Activated naive CD4-positive, alpha-beta T cell treated with anti-CD3 and anti-CD28 coated beads, Interleukin-2, amount 10 ng/mL, durations not matched to agents 7 days and 5 days (primary cell): ENCODE data around the gene PRSS56.

ENCODE experiments used
- CTCF ChIA-PET: fragments of 350-600 bp; sonication (Branson Sonifier 250); formaldehyde crosslinking; loops from one replicate; lab custom pipeline; 2021; ENCODE audit warnings: antibody characterized with exemption; lab: Charles Lee
- DNase-seq: peaks from one replicate; pipeline ENCODE4 v3.0.0-alpha.2; 2020
- H3K27ac Mint-ChIP-seq: one replicate; pipeline ENCODE4 v1.8.0; 2021; ENCODE audit warnings: mild to moderate bottlenecking, moderate library complexity, mixed read lengths
- H3K27me3 Mint-ChIP-seq: one replicate; pipeline ENCODE4 v1.8.0; 2021; ENCODE audit warnings: mild to moderate bottlenecking, mixed read lengths
- H3K36me3 Mint-ChIP-seq: one replicate; pipeline ENCODE4 v1.8.0; 2021; ENCODE audit warnings: mixed read lengths
- H3K4me1 Mint-ChIP-seq: one replicate; pipeline ENCODE4 v1.8.0; 2021; ENCODE audit warnings: mixed read lengths
- H3K4me3 Mint-ChIP-seq: one replicate; pipeline ENCODE4 v1.8.0; 2021; ENCODE audit warnings: mild to moderate bottlenecking, moderate library complexity, mixed read lengths
- H3K9me3 Mint-ChIP-seq: one replicate; pipeline ENCODE4 v1.8.0; 2021; ENCODE audit warnings: mixed read lengths

PRSS56 gene

DNA sequence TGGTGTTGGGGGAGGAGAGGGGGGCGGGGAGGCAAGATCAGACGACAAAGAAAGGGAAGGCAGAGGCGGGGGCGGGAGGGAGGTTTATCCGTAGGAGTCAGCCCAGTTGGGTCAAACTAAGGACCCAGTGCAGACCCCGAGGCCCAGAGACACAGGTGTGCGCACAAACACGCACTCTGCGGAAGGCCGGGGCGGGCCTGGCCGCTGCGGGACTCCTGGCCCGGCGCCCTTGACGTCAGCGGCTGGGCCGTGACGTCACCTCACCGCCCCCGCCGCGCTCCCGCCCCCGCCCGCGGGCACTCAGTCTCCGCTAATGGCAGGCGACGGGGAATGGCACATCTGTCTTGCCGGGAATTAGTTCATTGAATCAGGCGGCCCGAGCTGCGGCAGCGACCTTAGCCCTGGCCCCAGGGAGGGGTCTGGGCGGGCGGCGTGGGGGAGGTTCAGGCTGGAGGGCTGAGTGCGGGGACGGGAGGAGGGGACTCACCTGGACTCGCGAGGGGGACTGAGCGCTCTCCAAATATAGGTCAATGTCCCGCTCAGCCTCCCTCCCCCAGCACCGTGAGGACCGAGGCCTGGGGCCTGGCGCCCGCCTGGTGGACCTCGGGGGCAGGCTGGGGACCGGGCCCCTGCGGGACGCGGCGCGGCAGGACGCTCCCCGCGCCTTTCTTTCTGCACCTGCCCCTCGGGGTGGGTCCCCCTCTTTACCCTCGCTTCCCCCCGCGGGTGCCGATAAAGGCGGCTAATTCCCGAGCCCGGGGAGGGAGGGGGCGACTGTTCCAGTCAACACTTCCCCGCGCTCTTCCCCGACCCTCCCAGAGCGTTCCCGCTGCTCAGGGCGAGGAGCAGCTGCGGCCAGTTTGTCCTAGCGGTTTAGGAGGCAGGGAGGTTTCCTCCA lies 17.0 kb upstream of the PRSS56 start:
- no peak for DNase-seq
- H3K9me3 Mint-ChIP-seq: no peaks in the 10 kb centered on the region
- no peaks in the 10 kb centered on the region for H3K36me3 Mint-ChIP-seq
- H3K27me3 Mint-ChIP-seq: peaks cover 92% of the 10 kb centered on the region
- no peak overlapping the region for H3K27ac Mint-ChIP-seq
- H3K4me3 Mint-ChIP-seq: no peak overlapping the region
- CTCF ChIA-PET: no interaction called here
- H3K4me1 Mint-ChIP-seq: peaks cover 6% of the 10 kb centered on the region

DNA sequence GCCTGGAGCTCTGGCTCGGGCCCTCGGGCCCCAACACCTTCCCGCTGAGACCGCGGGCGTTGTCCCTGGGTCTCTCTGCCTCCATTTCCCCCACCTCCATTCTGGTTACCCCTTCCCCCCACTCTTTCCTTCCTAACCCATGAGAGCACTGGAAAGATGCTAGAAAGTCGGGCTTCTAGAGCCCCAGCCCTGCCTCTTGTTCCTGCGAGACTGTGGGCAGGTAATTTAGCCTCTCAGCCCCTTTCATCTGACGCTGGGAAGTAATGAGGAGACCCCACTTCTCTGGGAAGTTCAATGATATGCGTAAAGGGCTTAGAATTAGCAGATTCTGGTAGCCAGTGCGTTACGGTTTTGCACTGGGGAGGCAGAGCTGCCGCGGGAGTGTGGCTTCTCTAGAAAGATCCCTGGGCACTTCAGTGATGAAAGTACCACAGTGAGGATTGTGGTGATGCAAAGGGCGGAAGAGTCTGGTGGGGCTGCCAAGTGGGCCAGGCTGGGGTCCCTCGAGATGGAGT lies 16.3 kb upstream of the PRSS56 start:
- Mint-ChIP-seq H3K9me3 (no peaks in the 10 kb centered on the region), H3K4me1 (peaks cover 6% of the 10 kb centered on the region), H3K36me3 (no peaks in the 10 kb centered on the region), H3K27ac (no peak overlapping the region), H3K27me3 (peaks cover 99% of the 10 kb centered on the region), H3K4me3 (no peak overlapping the region)
- no peak for DNase-seq
- CTCF ChIA-PET: no interaction called here

DNA sequence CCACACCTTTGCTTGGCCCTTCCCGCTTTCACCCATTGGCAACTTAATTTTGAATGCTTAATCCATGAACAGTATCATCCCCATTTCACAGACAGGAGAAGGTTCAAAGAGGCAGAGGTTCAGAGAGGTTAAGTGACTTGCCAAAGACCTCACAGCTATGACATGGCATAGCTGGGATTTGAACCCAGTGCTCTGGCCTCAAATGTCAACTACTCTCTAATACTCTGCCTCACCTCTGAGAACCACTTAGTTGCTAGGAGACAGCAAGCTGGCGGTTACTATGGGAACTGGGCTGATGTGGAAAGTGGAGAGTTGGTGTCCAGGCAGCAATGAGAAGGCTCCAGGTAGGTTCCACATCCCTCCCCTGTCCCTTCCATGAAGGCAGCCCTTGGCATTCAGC lies 15.8 kb upstream of the PRSS56 start:
- Mint-ChIP-seq H3K9me3 (no peaks in the 10 kb centered on the region), H3K36me3 (no peaks in the 10 kb centered on the region), H3K27ac (no peak overlapping the region), H3K27me3 (peaks cover 94% of the 10 kb centered on the region), H3K4me3 (no peak overlapping the region), H3K4me1 (peaks cover 6% of the 10 kb centered on the region)
- CTCF ChIA-PET: no interaction called here
- DNase-seq: no peak

DNA sequence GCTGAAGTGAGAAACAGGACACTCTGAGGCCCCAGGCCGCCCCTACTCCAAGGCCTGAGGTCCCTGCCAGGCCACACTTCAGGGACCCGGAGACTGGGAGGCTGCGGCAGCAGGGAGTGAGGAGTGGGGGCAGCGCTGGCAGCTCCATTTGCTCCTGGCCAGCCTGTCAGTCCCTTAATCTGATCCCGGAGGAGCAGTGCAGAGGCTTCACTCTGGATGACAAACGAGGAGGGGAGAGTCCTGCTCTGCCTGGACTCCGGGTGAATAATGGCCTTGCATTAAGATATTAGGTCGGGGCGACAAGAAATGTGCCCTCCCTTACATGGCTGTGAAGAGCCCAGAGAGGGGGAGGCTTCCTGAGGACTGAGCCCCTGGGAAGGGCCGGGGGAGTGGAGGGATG lies 14.3 kb upstream of the PRSS56 start:
- H3K36me3 Mint-ChIP-seq: no peaks in the 10 kb centered on the region
- no peak overlapping the region for H3K4me3 Mint-ChIP-seq
- peaks cover 81% of the 10 kb centered on the region for H3K27me3 Mint-ChIP-seq
- peaks cover 6% of the 10 kb centered on the region for H3K4me1 Mint-ChIP-seq
- CTCF ChIA-PET: no interaction called here
- no peaks in the 10 kb centered on the region for H3K9me3 Mint-ChIP-seq
- DNase-seq: no peak
- no peak overlapping the region for H3K27ac Mint-ChIP-seq

DNA sequence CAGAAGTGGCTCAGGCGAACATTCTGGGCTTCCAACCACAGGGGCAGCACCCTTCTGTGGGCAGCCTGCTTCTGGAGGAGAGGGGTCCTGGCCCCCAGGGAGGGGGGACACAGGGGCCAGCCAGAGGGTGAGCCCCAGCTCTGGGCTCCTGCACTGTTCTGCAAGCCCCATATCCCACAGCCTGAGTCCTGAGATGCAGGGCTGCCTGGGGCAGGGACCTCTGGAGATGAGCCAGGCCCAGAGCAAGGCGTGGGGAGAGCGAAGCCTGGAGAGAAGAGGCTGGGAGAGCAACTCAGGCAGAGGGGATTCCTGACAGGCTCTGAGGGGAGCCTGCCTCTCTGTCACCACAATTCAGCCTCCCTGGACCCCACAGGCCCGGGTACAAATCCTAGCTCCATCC lies 13.5 kb upstream of the PRSS56 start:
- H3K9me3 Mint-ChIP-seq: no peaks in the 10 kb centered on the region
- peaks cover 6% of the 10 kb centered on the region for H3K4me1 Mint-ChIP-seq
- no peak overlapping the region for H3K4me3 Mint-ChIP-seq
- no peak overlapping the region for H3K27ac Mint-ChIP-seq
- DNase-seq: no peak
- H3K27me3 Mint-ChIP-seq: peaks cover 79% of the 10 kb centered on the region
- no peaks in the 10 kb centered on the region for H3K36me3 Mint-ChIP-seq
- CTCF ChIA-PET: no interaction called here

DNA sequence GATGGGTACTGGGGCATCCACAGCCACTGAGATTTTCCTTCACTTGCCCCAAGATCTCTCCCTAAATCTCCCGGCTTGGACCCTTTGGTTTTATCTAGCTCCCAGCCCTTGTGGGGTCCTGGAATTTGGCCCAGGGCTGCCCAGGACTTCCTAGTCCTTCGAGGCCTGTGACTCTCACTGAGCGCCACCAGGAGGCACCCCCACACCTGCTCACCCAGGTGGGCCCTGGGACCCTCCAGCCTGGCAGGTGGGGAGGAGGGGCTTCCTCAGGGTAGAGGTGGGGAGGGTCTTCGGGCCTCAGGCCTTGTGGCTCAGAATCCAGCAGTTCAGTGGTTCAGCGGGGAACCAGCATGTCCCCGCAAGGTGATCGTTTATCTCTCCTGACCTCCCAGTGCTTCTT lies 11.9 kb upstream of the PRSS56 start:
- Mint-ChIP-seq H3K27me3 (peaks cover 74% of the 10 kb centered on the region), H3K36me3 (no peaks in the 10 kb centered on the region), H3K9me3 (no peaks in the 10 kb centered on the region), H3K4me3 (no peak overlapping the region), H3K4me1 (peaks cover 4% of the 10 kb centered on the region), H3K27ac (no peak overlapping the region)
- no peak for DNase-seq
- CTCF ChIA-PET: no interaction called here

DNA sequence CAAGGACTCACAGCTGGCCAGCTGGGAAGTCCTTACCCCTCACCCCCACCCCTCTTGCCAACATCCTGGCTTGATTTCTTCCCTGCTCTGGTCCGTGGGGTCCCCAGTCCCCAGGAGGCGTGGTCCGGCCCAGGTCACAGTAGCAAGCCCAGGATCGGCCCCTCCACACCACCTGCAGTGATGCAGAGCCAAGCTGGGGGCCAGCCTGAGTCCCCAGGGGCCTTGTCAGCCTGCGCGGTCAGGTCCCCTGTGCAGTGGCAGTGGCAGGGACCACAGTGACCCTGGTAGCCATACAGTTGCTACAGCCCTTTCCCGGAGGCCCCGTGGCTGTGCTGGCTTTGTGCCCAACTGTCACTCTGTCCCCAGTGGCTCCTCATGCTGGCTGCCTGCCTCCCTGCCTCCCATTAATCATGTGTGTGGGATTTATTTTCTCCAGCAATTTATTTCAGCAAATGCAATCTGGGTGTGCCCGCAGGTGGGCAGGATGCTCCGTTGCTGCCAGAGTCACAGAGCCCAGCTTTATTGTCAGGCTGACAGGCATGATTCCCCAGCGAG lies 8.8 kb upstream of the PRSS56 start:
- CTCF ChIA-PET: no interaction called here
- H3K27me3 Mint-ChIP-seq: peaks cover 54% of the 10 kb centered on the region
- H3K4me1 Mint-ChIP-seq: no peaks in the 10 kb centered on the region
- DNase-seq: no peak
- H3K27ac Mint-ChIP-seq: no peak overlapping the region
- no peak overlapping the region for H3K4me3 Mint-ChIP-seq
- no peaks in the 10 kb centered on the region for H3K9me3 Mint-ChIP-seq
- H3K36me3 Mint-ChIP-seq: no peaks in the 10 kb centered on the region

DNA sequence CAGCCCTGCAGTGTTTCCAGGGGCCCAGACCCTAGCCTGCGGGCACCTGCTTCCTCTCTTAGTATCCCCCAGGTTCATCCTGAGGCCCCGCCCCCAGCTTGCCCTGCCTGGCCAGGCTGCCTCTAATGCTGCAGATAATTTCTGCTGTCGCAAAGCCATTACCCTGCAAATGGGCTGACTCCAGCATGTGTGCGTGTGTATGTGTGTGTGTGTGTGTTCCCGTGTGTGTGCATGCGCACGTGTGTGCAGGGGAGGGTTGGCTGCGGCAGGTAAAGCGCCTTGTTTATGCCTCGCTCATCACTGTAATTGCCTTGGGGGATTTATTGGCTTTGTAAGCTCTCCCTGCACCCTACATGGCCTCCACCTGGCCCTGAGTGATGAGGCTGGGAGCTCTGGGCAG lies 7.6 kb upstream of the PRSS56 start:
- H3K4me1 Mint-ChIP-seq: no peaks in the 10 kb centered on the region
- no peak overlapping the region for H3K27ac Mint-ChIP-seq
- H3K36me3 Mint-ChIP-seq: no peaks in the 10 kb centered on the region
- CTCF ChIA-PET: no interaction called here
- H3K27me3 Mint-ChIP-seq: peaks cover 51% of the 10 kb centered on the region
- no peak for DNase-seq
- H3K4me3 Mint-ChIP-seq: no peak overlapping the region
- H3K9me3 Mint-ChIP-seq: no peaks in the 10 kb centered on the region

DNA sequence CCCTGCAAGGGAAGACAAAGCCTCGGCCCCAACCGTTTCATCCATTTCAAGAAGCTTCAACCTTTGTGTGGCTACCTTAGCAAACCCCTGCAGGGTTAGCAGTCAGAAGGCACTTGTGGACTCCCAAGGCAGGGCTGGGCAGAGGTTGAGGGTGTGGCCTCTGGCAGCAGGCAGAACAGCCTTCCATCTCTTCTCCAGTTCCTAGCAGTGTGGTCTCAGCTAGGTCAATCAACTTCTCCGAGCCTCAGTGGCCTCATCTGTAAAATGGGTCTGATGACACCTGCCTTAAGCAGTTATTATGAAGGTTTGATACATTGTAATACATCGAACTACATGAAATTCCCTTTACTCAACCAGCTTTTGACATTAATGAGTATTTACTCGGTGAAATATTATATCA lies 6.8 kb upstream of the PRSS56 start:
- CTCF ChIA-PET: no interaction called here

DNA sequence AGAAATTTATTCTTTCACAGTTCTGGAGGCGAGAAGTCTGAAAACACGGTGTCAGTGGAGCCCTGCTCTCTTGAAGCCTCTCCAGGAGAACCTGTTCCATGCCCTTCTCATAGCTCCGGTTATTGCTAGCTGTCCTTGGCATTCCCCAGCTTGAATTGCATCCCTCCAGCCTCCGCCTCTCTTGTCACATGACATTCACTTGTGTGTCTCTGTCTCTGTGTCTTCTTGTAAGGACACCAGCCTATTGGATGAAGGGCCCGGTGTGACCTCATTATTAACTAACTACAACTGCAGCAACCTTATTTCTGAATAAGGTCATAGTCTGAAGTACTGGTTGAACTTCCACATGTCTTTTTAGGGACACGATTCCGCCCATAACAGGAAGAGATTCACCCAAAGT lies 4.5 kb upstream of the PRSS56 start:
- Mint-ChIP-seq H3K9me3 (no peaks in the 10 kb centered on the region), H3K4me1 (no peaks in the 10 kb centered on the region), H3K27ac (no peak overlapping the region), H3K27me3 (peaks cover 56% of the 10 kb centered on the region), H3K36me3 (no peaks in the 10 kb centered on the region), H3K4me3 (no peak overlapping the region)
- no peak for DNase-seq
- CTCF ChIA-PET: interaction anchor here (1.8 kb wide), 1 partner anchor 68 kb away, joined by 7 read pairs; no protein-coding TSS in a partner anchor

More for the DNA sequence above, 6.8 kb upstream of the PRSS56 start:
- Mint-ChIP-seq H3K27ac (peak overlapping the region; percentile 42), H3K4me1 (no peaks in the 10 kb centered on the region), H3K27me3 (peaks cover 43% of the 10 kb centered on the region), H3K9me3 (no peaks in the 10 kb centered on the region), H3K4me3 (no peak overlapping the region), H3K36me3 (no peaks in the 10 kb centered on the region)
- no peak for DNase-seq

DNA sequence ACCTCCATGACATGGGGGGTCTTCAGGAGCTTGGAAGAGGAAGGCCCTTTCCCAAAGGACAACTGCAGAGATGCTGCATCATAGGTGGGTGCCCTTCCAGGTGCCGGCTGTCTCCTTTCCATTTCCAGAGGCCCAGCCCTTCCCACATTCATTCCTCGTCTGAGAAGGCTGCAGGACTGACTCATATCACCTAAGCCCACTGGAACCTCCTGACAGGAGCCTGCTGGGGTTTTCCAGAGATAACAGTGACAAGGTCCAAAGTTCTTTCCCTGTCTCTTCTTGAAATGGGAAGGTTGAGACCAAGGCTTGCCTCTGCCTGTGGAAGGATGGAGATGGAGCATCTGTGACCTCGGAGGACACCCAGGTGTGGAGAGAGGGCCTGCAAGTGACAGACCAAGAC lies 3.6 kb upstream of the PRSS56 start:
- Mint-ChIP-seq H3K36me3 (no peaks in the 10 kb centered on the region), H3K27ac (no peak overlapping the region), H3K27me3 (peaks cover 58% of the 10 kb centered on the region), H3K4me3 (no peak overlapping the region), H3K9me3 (no peaks in the 10 kb centered on the region), H3K4me1 (peaks cover 2% of the 10 kb centered on the region)
- CTCF ChIA-PET: no interaction called here
- DNase-seq: no peak

DNA sequence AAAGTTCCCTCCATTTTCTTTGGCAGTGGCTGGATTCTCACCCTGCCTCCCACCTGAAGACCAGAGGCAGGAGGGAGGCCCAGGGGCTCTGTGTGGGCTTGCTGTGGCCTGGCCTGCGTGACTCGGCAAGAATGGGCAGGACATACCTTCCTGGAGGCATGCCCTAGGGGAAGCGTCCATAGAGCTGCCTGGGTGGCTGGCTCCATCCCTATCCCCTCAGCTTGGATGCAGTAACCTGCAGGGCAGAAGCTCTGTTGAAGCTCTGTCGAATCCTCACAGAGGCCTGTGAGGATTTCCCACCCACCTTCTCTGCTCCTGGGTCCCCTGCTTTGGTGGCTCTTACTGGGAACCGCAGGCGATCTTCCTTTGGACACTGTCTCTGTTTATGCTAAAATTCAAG lies 1.3 kb upstream of the PRSS56 start:
- no peaks in the 10 kb centered on the region for H3K36me3 Mint-ChIP-seq
- peaks cover 65% of the 10 kb centered on the region for H3K27me3 Mint-ChIP-seq
- H3K27ac Mint-ChIP-seq: no peak overlapping the region
- no peak overlapping the region for H3K4me3 Mint-ChIP-seq
- CTCF ChIA-PET: interaction anchor here (0.8 kb wide), 1 partner anchor 69 kb away, joined by 3 read pairs; no protein-coding TSS in a partner anchor
- no peaks in the 10 kb centered on the region for H3K9me3 Mint-ChIP-seq
- H3K4me1 Mint-ChIP-seq: peaks cover 5% of the 10 kb centered on the region
- DNase-seq: no peak

DNA sequence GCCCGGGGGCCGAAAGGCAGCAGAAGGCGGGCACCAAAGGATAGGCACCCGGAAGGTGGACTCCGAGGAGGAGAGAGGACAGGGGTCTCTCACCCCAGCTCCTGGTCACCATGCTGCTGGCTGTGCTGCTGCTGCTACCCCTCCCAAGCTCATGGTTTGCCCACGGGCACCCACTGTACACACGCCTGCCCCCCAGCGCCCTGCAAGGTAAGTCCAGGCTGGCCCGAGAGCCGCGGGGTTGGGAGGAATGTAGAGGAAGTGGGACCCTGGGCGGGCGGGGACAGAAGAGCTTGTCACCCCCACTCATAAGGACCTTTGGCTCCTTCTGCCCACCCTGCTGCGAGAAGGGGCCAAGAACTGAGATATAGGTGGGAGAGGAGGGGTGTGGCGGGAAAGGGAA lies 301 bp downstream of the PRSS56 start:
- Mint-ChIP-seq H3K4me1 (peaks cover 10% of the 10 kb centered on the region), H3K4me3 (no peak overlapping the region), H3K27me3 (peaks cover 77% of the 10 kb centered on the region), H3K9me3 (no peaks in the 10 kb centered on the region), H3K36me3 (no peaks in the 10 kb centered on the region), H3K27ac (no peak overlapping the region)
- DNase-seq: no peak
- CTCF ChIA-PET: interaction anchor here (1.1 to 3.6 kb wide), 4 partner anchors 73 to 185 kb away, joined by 4 to 14 read pairs (median 7); no protein-coding TSS in a partner anchor

DNA sequence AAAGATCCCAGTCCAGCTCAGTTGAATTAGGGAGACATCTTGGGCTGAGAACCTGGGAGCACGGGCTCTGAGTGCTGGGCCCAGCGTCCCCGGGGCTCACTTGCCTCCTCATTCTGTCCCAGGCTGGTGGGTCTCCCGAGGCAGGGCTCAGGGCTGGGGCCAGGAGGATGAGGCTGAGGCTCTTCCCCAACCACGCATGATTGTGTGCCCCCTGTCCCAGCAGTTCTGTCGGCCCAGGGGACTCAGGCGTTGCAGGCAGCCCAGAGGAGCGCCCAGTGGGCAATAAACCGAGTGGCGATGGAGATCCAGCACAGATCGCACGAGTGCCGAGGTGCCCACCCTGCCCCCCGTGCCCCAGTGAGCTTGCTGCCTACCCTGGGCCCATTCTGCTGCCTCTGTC lies 910 bp downstream of the PRSS56 start:
- Mint-ChIP-seq H3K9me3 (no peaks in the 10 kb centered on the region), H3K27ac (no peak overlapping the region), H3K4me1 (peaks cover 10% of the 10 kb centered on the region), H3K36me3 (no peaks in the 10 kb centered on the region), H3K27me3 (peaks cover 81% of the 10 kb centered on the region), H3K4me3 (no peak overlapping the region)
- DNase-seq: no peak
- CTCF ChIA-PET: interaction anchor here (1.1 to 3.6 kb wide), 4 partner anchors 74 to 185 kb away, joined by 4 to 14 read pairs (median 7); no protein-coding TSS in a partner anchor
